Mesenteric fat pad (tissue), 1 donor: ENCODE data around the gene SIDT2. TPM values are rescaled to one million over a fixed set of nuclear protein-coding genes. Genes with fewer than 3 reads are reported as not detected.

Source experiments
- DNase-seq: peaks from one replicate; pipeline ENCODE4 v3.0.0-alpha.2; 2020; ENCODE audit warnings: low spot score
- total RNA-seq: library from RNA; stranded (reverse); fragmentation: NEBNext Ultra II Directional; extraction: Animal tissue kit (Norgen Biotek cat#: 25700); gene quantifications from one replicate; pipeline ENCODE4 v1.2.1, GENCODE V29; 2021
- donor health status: DM: yes; HTN: yes; CAD: no.

SIDT2 gene
- total RNA-seq, 1 donor from 2014 or later = 226 TPM

GRCh38 chr11:117220999-117221774 is 42.6 kb downstream of the SIDT2 start:
- no peak for DNase-seq

DNA sequence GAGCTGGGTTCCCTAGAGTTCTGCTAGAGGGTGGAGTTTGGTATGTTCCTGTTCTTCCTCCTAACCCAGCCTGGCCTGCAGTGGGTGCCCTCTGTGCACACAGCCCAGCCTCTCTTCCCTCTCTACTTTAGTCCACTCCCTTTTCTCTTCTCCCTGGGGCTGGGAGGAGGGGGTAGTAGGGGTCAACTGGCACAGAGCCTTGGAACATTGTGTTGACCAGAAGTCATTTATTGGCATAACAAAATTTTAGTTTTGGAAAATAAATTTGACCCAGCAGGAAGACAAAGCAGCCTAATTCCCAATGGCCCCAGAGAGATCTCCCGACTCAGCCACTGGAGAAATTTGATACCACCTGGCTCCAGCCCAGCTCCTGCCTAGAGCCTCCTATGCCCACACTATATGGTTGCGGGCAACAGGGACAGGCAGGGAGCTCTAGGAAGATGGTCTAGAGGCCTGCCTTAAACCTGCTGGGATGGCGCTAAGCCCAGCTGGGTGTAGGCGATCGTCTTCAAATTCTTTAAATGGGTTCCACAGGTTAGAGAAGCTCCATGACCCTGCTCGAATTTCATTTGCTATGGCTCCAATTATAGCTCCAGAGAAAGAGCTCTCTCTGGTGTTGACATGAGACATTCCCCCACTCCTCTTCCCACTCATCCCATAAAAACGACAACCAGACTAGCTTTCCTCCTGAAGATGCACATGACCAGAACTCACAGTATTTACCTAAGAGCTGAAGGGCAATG is 43.4 kb downstream of the SIDT2 start:
- peak; percentile 88 for DNase-seq

DNA sequence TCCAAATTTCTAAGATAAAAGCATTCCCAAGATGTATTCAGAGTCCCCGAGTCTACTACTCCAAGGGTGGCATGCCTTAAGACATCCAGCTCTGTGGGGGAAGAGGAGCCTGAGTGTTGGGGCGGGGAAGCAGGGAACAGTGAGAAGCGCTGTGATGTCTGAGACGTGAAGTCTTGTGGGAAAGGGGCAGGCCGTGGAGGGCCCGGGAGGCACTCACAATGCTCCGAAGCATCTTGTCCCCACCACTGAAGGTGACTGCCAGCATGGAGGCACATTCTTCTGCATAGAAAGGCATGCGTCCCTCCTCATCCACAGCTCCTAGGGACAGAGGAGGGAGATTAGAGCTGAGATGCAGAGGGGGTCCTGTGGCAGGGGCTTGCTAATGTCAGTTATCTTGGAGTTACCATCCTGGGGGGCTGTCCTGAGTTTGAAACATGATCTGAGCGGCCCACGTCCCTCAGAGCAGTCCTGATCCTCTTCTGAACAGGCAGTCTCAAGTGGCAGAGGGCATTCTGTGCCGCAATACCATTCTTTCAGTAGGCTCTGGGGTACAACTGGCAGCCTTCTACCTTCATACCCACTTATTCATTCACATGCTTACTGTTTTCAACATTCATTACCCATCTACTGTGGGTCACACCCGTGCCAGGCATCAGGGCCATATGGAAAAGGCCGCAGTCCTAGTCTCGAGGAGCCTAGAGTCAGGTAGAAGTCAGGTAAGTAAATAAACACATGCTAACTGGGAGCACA is 44.6 kb downstream of the SIDT2 start:
- DNase-seq = peak; percentile 41

DNA sequence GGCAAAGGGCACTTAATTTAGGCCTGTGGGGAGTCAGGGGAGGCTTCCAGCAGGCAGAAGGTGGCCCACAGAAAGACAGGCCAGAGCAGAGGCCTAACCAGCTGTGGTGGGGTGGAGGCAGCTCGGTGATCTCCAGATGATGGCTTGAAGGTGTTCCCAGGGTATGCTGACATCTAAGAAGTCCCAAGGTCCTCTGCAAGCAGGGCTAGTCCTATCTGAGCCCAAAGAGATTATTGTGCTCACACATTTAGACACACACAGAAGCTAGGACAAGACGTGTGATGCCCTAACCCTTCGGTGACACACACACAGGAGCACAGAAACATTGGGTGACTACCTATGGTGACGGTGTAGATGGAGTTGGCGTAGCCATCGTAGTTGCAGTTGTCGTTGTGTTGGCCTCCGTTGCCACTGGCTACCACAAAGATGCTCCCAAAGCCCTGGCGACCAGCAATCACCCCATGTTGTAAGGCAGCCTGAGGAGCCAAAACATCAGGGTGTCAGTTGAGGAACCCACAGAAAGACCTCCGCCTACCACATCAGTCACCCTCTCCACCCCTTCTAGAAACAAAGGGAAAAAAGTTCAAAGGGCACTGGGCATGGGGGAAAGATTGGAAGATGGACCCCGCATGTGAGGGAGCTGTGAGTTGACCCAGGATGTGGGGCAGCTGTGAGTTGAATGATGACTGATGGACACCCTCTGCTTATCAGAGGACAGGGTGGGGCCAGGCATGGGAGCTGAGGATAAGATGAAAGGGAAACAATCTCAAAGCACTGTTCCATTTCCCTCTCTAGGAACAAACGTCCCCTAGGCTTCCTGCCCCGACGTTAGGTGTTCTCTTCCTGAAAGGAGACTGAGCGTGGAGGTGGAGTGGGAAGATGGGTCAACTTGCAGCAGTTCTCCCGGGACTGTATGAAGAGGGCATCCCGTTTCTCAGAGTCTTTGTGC is 45.5 kb downstream of the SIDT2 start:
- peak; percentile 75 for DNase-seq

GRCh38 chr11:117225553-117226170 is 47.1 kb downstream of the SIDT2 start:
- peak; percentile 60 for DNase-seq

DNA sequence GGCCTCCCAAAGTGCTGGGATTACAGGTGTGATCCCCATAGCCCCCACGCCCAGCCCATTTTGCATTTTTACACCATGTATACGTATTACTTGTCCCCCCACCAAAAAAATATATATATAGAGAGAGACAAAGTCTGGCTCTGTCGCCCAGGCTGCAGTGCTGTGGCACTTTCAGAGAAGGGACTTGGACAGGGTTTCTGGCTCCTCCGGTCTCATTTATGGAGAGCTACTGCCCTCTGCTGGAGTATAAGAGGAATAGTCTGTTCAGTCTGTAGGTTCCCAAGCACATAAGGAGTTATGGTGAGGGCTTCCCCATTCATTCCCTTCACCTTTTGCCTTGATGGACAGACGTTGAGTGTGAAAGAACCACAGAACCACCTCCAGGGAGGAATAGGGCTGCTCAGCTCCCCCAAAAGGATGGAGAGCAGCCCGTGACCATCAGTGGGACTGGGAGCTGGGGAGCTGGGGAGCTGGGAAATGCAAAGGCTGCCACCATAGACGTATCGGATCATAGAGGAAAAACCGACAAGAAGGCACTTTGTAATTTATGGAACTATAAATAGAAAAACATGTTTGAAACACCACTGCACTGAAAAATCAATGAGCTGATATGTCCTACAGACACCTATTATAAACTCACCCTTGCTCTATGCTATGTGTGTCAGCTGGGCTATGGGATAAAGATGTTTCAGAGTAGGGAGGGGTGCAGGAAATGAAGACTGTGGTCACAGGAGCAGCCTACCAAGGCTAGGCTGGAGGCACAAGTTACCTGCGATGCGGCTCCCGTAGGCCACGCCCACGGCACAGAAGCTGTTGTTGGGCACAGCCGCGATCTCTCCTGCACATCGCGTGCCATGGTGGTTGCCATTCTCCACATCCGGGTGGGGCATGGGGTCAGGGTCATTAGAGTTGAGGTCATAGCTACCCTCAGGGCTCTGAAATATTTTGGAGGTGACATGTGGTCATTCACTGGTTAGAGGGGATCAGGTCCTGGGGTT is 48.1 kb downstream of the SIDT2 start:
- peak; percentile 84 for DNase-seq

DNA sequence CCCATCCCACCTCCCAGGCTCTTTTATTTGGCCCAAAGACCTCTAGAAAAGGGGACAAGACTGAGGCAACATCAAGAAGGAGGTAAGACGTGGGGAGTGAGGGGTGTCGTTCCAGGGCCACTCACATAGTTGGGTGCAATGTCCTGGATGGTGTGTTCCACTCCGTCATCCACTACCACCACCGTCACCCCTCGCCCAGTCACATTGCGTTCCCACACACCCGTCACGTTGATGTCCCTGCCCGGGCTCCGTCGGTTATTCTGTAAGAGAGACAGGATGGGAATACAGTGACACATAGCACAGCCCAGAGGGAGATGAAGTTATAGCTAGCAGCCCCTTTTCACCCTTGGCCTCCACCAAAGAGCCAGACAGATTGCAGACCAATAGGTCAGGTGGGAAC is 49.5 kb downstream of the SIDT2 start:
- DNase-seq = no peak

GRCh38 chr11:117229411-117229810 is 50.9 kb downstream of the SIDT2 start:
- no peak for DNase-seq

- DNase-seq = no peak
These were observed 51.4 kb downstream of the SIDT2 start for GRCh38 chr11:117229931-117230285.

DNA sequence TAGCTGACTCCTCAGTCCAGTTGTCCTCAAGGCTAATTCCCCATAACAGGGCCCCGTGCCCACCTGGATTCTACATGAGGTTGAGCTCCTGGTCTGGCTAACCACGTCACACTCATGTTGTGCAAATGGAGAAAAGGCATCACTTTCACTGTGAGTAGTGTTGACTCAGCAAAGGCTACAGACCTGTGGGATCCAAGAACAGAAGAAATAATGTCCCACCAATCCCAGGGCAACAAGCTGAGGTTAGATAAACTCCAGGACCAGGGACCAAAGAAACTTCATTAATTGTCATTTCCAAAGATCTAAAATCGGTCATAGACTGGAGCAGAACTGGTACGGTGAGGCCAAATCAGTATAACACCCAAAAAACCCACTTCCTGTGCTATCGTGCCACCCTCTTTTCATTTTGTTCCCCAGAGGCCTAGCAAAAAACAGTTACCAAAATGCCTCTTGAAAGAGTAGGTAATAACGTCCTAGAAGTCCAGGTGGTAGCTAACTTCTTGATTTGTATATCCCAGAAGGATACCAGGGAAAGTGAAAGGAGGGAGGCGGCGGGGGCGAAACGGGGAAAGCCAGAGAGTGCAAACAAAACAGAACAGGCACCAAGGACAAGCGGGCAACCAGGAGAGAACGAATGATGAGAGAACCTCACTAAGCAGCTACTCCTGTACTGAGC is 51.9 kb downstream of the SIDT2 start:
- no peak for DNase-seq

GRCh38 chr11:117230999-117231841 is 52.7 kb downstream of the SIDT2 start:
- no peak for DNase-seq

GRCh38 chr11:117231842-117232091 is 53.2 kb downstream of the SIDT2 start, which contains the start of gene PCSK7:
Gene PCSK7 (minus strand): TSS chr11:117232073. CDS start chr11:117229844, 2,229 bp downstream.
- peak; percentile 95 for DNase-seq

DNA sequence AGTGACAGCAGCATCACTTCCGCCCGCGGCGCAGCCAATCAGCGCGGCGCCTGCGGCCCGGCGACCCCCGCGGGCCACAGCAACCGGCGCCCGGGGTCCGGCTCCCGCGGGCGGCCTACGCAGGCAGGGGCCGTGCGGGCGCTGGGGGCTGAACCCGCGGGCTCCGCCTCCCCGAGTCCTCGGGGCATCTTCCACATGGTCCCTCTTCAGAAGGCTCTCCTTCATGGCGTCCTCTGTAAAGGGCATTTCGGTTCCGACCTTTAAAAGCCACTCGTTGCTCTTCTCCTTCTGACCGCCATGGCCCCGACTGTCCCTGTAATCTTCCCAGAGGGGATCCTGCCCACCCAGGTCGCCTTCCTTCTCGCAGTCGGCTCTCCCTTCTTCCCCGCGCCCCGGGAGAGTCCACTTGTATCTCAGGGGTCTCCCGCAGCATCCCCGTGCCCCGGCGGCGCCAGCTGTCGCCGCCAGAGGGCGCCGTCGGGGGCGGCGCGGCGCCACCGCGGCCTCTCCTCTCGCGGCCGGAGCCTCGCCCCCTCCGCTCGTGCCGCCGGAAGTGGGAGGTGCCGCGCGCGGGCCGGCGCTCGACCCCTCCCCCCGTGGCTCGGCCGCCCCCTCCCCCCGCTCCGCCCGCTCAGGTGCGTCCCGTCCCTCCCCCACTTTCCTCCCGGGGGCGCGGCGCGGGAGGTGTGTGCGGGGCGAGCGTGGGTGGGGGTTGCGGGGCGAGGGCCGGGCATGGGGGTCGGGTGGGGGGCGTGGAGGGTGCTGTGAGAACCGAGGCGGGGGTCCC is 53.7 kb downstream of the SIDT2 start, which contains the start of gene RNF214:
TSS of gene RNF214 (plus strand) at position 580 of the 787 bp plus-strand sequence. CDS start 1,602 bp downstream, outside the sequence.
- peak; percentile 92 for DNase-seq

DNA sequence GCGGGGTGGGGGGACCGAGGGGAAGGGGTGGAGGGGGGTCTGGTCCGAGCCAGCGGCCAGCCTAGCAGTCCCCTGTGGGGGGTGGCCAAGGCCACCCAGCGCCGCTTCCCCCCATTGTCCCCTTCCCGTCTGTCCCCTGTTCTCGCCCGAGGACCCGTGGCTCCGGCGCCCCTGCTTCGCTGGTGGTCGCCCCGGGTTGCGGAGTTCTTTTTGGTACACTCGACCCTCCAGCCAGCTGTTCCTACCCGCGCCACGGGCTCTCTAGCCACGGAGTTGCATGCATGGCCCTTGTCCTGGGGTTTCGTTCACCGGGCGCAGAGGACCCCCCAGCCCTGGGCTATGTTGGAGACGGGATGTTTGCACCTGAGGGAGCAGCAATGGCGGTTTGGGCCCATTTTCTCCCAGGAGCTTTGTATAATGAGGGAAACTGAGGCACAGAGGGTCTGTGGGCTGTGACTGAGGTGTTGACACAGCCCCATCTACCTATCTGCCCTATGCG is 54.4 kb downstream of the SIDT2 start:
- no peak for DNase-seq

DNA sequence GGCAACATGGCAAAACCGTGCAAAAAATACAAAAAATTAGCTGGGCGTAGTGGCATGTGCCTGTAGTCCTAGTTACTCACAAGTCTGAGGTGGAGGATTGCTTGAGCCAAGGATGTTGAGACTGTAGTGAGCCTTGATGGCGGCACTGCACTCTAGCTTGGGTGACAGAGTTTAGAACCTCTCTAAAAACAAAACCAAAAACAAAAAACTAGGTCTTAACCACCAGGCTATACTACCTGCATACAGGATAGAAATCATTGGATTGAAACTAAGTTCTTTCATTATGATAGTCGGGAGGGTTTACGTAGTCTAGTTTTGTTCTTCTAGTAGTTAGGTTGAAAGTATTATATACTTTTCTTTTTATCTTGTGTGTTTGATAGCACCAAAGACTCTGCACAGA is 59.7 kb downstream of the SIDT2 start:
- DNase-seq = no peak

DNA sequence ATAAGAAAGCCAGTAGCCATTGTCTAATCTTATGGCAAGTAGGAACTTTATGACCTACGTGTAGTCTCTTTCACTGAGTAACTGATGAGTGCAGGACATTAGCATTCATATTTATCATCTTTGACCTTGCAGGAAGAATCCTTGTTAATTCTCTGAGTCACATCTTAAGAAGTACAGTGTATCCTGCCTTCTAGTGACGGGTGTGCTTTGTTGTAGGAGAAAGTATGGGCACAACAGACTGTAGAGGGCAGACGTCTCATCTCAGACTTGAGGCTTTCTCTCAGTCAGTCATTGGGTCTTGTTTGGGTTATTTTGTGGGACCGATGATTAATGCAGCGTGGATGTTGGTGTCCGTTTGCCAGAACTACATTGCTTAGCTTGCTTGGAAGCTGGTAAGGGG is 60.8 kb downstream of the SIDT2 start:
- no peak for DNase-seq
